ENCODE data around the gene CHRNA3.

DNA sequence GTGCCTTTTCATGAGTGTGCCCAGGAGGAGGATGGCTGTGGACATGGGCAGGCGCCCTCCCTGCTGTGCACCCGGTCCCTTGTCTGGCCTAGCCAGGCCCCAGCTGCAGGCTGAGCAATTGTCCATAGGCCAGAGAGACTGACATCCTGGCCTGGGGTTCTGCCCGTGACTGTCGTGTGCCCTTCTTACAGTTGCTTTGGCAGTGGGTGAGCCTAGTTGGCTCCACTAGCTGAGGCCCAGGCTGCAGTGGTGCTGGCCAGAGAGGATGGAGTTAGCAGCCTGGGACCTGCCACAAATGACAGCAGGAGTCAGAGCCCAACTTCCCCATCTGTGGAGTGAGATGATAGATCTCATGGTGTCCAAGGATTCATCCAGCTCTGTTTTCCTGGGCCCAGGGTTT is 29.2 kb upstream of the CHRNA3 start:
- TF ChIP-seq, protein P1, sequence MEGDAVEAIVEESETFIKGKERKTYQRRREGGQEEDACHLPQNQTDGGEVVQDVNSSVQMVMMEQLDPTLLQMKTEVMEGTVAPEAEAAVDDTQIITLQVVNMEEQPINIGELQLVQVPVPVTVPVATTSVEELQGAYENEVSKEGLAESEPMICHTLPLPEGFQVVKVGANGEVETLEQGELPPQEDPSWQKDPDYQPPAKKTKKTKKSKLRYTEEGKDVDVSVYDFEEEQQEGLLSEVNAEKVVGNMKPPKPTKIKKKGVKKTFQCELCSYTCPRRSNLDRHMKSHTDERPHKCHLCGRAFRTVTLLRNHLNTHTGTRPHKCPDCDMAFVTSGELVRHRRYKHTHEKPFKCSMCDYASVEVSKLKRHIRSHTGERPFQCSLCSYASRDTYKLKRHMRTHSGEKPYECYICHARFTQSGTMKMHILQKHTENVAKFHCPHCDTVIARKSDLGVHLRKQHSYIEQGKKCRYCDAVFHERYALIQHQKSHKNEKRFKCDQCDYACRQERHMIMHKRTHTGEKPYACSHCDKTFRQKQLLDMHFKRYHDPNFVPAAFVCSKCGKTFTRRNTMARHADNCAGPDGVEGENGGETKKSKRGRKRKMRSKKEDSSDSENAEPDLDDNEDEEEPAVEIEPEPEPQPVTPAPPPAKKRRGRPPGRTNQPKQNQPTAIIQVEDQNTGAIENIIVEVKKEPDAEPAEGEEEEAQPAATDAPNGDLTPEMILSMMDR (IDR thresholded peaks at IDR 0.05) = no peak
- TF ChIP-seq EZH2 (IDR thresholded peaks at IDR 0.05) (no peak), EZH2phosphoT487 (IDR thresholded peaks at IDR 0.05) (no peak)

All from neural progenitor cell (in vitro differentiated cells).